Renal cortical epithelial cell (primary cell): ENCODE measurements around the gene NUMB. TPM values are rescaled to one million over a fixed set of nuclear protein-coding genes. Genes with fewer than 3 reads are reported as not detected.
"Not testable (repeated sequence)": the region's sequence is repeated elsewhere in the genome, so short reads cannot be mapped to it uniquely, and the experiment has no call there.

Source experiments
- DNase-seq: peaks from one replicate; pipeline ENCODE4 v3.0.0-alpha.2; 2011; ENCODE audit warnings: low read depth
- total RNA-seq: library from RNA; depleted of rRNA; stranded (reverse); fragments of >200 nt; gene quantifications from 2 replicates; pipeline ENCODE4 v1.2.3, GENCODE V29; 2014

The NUMB gene
- total RNA-seq, 1 donor from 2014 or later, result 53.9 TPM

- peak; percentile 83 for DNase-seq
These were observed 35.8 kb downstream of the NUMB start for GRCh38 chr14:73422515-73422914.

GRCh38 chr14:73418227-73418626 is 40.1 kb downstream of the NUMB start:
- no peak for DNase-seq

- not testable (repeated sequence) for DNase-seq
These were observed 52.1 kb downstream of the NUMB start for GRCh38 chr14:73406248-73406647.

- peak; percentile 80 for DNase-seq
These were observed 55.1 kb downstream of the NUMB start for GRCh38 chr14:73403181-73403752.

GRCh38 chr14:73402579-73402978 is 55.8 kb downstream of the NUMB start:
- DNase-seq, result no peak

- DNase-seq, result no peak
These were observed 60.5 kb downstream of the NUMB start for GRCh38 chr14:73397810-73398209.

- peak; percentile 52 for DNase-seq
These were observed 64.0 kb downstream of the NUMB start for GRCh38 chr14:73394317-73394716.

GRCh38 chr14:73393375-73393774 is 65.0 kb downstream of the NUMB start:
- DNase-seq, result peak; percentile 7

- DNase-seq, result no peak
These were observed 65.8 kb downstream of the NUMB start for GRCh38 chr14:73392329-73393257.

- not testable (repeated sequence) for DNase-seq
These were observed 70.5 kb downstream of the NUMB start for GRCh38 chr14:73387860-73388259.

GRCh38 chr14:73386342-73386741 is 72.0 kb downstream of the NUMB start:
- peak; percentile 81 for DNase-seq

GRCh38 chr14:73385021-73385420 is 73.3 kb downstream of the NUMB start:
- DNase-seq, result not testable (repeated sequence)

GRCh38 chr14:73383356-73383755 is 75.0 kb downstream of the NUMB start:
- no peak for DNase-seq

- no peak for DNase-seq
These were observed 76.8 kb downstream of the NUMB start for GRCh38 chr14:73381380-73382013.

- DNase-seq, result no peak
These were observed 81.8 kb downstream of the NUMB start for GRCh38 chr14:73376585-73376984.

GRCh38 chr14:73375861-73376260 is 82.5 kb downstream of the NUMB start:
- DNase-seq, result no peak

- DNase-seq, result no peak
These were observed 84.1 kb downstream of the NUMB start for GRCh38 chr14:73374218-73374617.

GRCh38 chr14:73372529-73372928 is 85.8 kb downstream of the NUMB start:
- DNase-seq, result no peak

- DNase-seq, result no peak
These were observed 87.8 kb downstream of the NUMB start for GRCh38 chr14:73370561-73370960.

- no peak for DNase-seq
These were observed 88.9 kb downstream of the NUMB start for GRCh38 chr14:73369428-73369827.

- no peak for DNase-seq
These were observed 89.7 kb downstream of the NUMB start for GRCh38 chr14:73368616-73369015.

GRCh38 chr14:73365727-73366126 is 92.6 kb downstream of the NUMB start:
- peak; percentile 22 for DNase-seq

- no peak for DNase-seq
These were observed 93.8 kb downstream of the NUMB start for GRCh38 chr14:73364559-73364958.
